Esophagus squamous epithelium (tissue), 4 donors: ENCODE data around the gene MXD4.

Experiments used
- CTCF ChIP-seq, 6 experiments: fragments of 450-650 bp in 4 of 6; fragments of 200-600 bp in 2 of 6; sonication (generic) in 2 of 6; IDR thresholded peaks; one replicate each; pipeline ENCODE4 v1.5.1; 2016 to 2019; ENCODE audit warnings: antibody characterized with exemption in 6 of 6, mild to moderate bottlenecking in 4 of 6, moderate library complexity in 4 of 6
- POLR2A ChIP-seq, 4 donors: fragments of 450-650 bp; IDR thresholded peaks; one replicate each; pipeline ENCODE4 v1.6.1; 2017; ENCODE audit warnings: antibody characterized with exemption in 4 of 4, mild to moderate bottlenecking in 4 of 4, moderate library complexity in 3 of 4

- TF ChIP-seq CTCF (IDR thresholded peaks at IDR 0.05) (no peak), POLR2A (IDR thresholded peaks at IDR 0.05) (no peak)
Observed at GRCh38 chr4:2303686-2304320, 41.9 kb upstream of the MXD4 start.
